Left lung (tissue), 10 donors: ENCODE results near the gene BAIAP2. TPM values are rescaled to one million over a fixed set of nuclear protein-coding genes. Genes with fewer than 3 reads are reported as not detected.

ENCODE experiments used
- ATAC-seq: fragments of 200-7000 bp; cut with Tn5 transposase; one replicate; pipeline ENCODE4 v1.9.1; 2020; ENCODE audit warnings: moderate library complexity
- DNase-seq, 4 donors: peaks; one replicate each; pipeline ENCODE4 v3.0.0-alpha.2; 2013 to 2020
- H3K27ac ChIP-seq, 2 donors: fragments of 200-600 bp; sonication (generic) in 1 of 2; one replicate each; pipeline versions ENCODE4 v1.5.0 to v1.8.0; 2020 to 2021
- H3K27me3 ChIP-seq, 2 donors: fragments of 200-600 bp; sonication (generic) in 1 of 2; one replicate each; pipeline versions ENCODE4 v1.5.0 to v1.8.0; 2020 to 2021
- H3K36me3 ChIP-seq, 2 donors: fragments of 200-600 bp; sonication (generic) in 1 of 2; one replicate each; pipeline versions ENCODE4 v1.5.0 to v1.8.0; 2020 to 2021
- H3K4me1 ChIP-seq, 2 donors: fragments of 200-600 bp; one replicate each; pipeline ENCODE4 v1.8.0; 2021
- H3K4me3 ChIP-seq, 2 donors: fragments of 200-600 bp; sonication (generic) in 1 of 2; one replicate each; pipeline versions ENCODE4 v1.5.0 to v1.8.0; 2020 to 2021; ENCODE audit warnings: mild to moderate bottlenecking in 1 of 2
- H3K9me3 ChIP-seq, 2 donors: fragments of 200-600 bp; sonication (generic) in 1 of 2; one replicate each; pipeline versions ENCODE4 v1.5.0 to v1.8.0; 2020 to 2021
- CTCF ChIP-seq, 2 donors: fragments of 200-600 bp; sonication (generic) in 1 of 2; IDR thresholded peaks; one replicate each; pipeline versions ENCODE4 v1.5.0 to v1.8.0; 2021; ENCODE audit warnings: antibody characterized with exemption in 2 of 2
- intact Hi-C, 2 donors: fragments of 100-400 bp; cut with DNase I; formaldehyde crosslinking; loops; one replicate each; pipeline versions ENCODE4 v1.11.2 to v1.14.2; 2022
- polyA plus RNA-seq, 6 donors: library from polyadenylated mRNA; unstranded; fragments of 120-200 nt; gene quantifications; one replicate each; pipeline ENCODE4 v1.2.1, GENCODE V29; 2013; ENCODE audit not compliant: insufficient read length in 6 of 6
- total RNA-seq, 2 donors: library from RNA; stranded (reverse); fragmentation: NEBNext Ultra II Directional; extraction: Animal tissue kit (Norgen Biotek cat#: 25700); gene quantifications; one replicate each; pipeline ENCODE4 v1.2.1, GENCODE V29; 2021
- donor health status: DM: no; HTN: yes; CAD: no.
- donor health status: DM: no; HTN: no; CAD: no.

Gene BAIAP2
- total and polyA plus RNA-seq, 8 donors, result 40.9 to 135 (median 52.6) TPM

- H3K9me3 ChIP-seq, result no peaks in the 10 kb centered on the region
- H3K36me3 ChIP-seq, result no peaks in the 10 kb centered on the region
- intact Hi-C loops, result loop anchor here in 1 of 2 donors (5.0 kb wide), 1 partner anchor 114 kb away; no protein-coding TSS in a partner anchor
- H3K27me3 ChIP-seq, result no peaks in the 10 kb centered on the region
- H3K4me1 ChIP-seq, result peaks cover 11 to 35% of the 10 kb centered on the region in 2 donors
- peak in 1 of 4 donors; percentile 75 for DNase-seq
- no peak for ATAC-seq
- no peak overlapping the region for H3K4me3 ChIP-seq
- no peak overlapping the region for H3K27ac ChIP-seq
- no peak for TF ChIP-seq CTCF (IDR thresholded peaks at IDR 0.05)
Measured at GRCh38 chr17:80987941-80988461, 47.0 kb upstream of the BAIAP2 start.

- no peak for TF ChIP-seq CTCF (IDR thresholded peaks at IDR 0.05)
- Histone ChIP-seq H3K27me3 (no peaks in the 10 kb centered on the region), H3K4me1 (peaks cover 15 to 50% of the 10 kb centered on the region in 2 donors), H3K4me3 (no peak overlapping the region), H3K36me3 (no peaks in the 10 kb centered on the region), H3K9me3 (no peaks in the 10 kb centered on the region), H3K27ac (no peak overlapping the region)
- DNase-seq (peak in 1 of 4 donors; percentile 78), ATAC-seq (no peak)
- intact Hi-C loops, result loop anchor here in 1 of 2 donors (5.0 kb wide), 1 partner anchor 113 kb away; no protein-coding TSS in a partner anchor
Measured at GRCh38 chr17:80989586-80989913, 45.4 kb upstream of the BAIAP2 start.

GRCh38 chr17:80990921-80991644 lies 43.9 kb upstream of the BAIAP2 start:
- H3K27ac ChIP-seq, result peak overlapping the region; percentile 33 to 67

GRCh38 chr17:80991645-80992076 lies 43.3 kb upstream of the BAIAP2 start, which contains the start of gene CHMP6:
CHMP6 (plus strand) TSS chr17:80991841; CDS start chr17:80991919, 78 bp downstream.
- ATAC-seq, result peak; percentile 62
- no peaks in the 10 kb centered on the region for H3K9me3 ChIP-seq
- no peaks in the 10 kb centered on the region for H3K27me3 ChIP-seq
- peak; percentile 74 to 93 (median 80) for DNase-seq
- peaks cover 15 to 45% of the 10 kb centered on the region in 2 donors for H3K4me1 ChIP-seq
- peak within 1 kb of the TSS; percentile 33 to 67 for H3K27ac ChIP-seq
- peak within 1 kb of the TSS; percentile 70 to 86 for H3K4me3 ChIP-seq
- peaks cover 0 to 19% of the 10 kb centered on the region in 2 donors for H3K36me3 ChIP-seq
- no peak for TF ChIP-seq CTCF (IDR thresholded peaks at IDR 0.05)
- intact Hi-C loops, result no loop called here

More at GRCh38 chr17:80990921-80991644, 43.9 kb upstream of the BAIAP2 start:
- ATAC-seq (no peak), DNase-seq (peak in 1 of 4 donors; percentile 72)
- H3K36me3 ChIP-seq, result peaks cover 0 to 13% of the 10 kb centered on the region in 2 donors
- H3K27me3 ChIP-seq, result no peaks in the 10 kb centered on the region
- no peak for TF ChIP-seq CTCF (IDR thresholded peaks at IDR 0.05)
- no peaks in the 10 kb centered on the region for H3K9me3 ChIP-seq
- H3K4me1 ChIP-seq, result peaks cover 15 to 50% of the 10 kb centered on the region in 2 donors
- peak overlapping the region; percentile 70 to 86 for H3K4me3 ChIP-seq
- intact Hi-C loops, result no loop called here
